Sigmoid colon (tissue), 4 donors: Measurements from ENCODE around the gene TOMM7.

Source experiments
- CTCF ChIP-seq, 4 experiments: fragments of 450-650 bp in 3 of 4; fragments of 200-600 bp in 1 of 4; IDR thresholded peaks; one replicate each; pipeline ENCODE4 v1.5.1; 2016 to 2019; ENCODE audit warnings: antibody characterized with exemption in 4 of 4, mild to moderate bottlenecking in 3 of 4, moderate library complexity in 2 of 4
- POLR2A ChIP-seq, 2 donors: fragments of 450-650 bp; IDR thresholded peaks; one replicate each; pipeline ENCODE4 v1.6.1; 2016; ENCODE audit warnings: antibody characterized with exemption in 2 of 2, mild to moderate bottlenecking in 2 of 2, moderate library complexity in 2 of 2
- POLR2AphosphoS5 ChIP-seq, 4 donors: sonication (generic); formaldehyde crosslinking; IDR thresholded peaks; one replicate each; pipeline ENCODE4 v1.6.1; 2017; ENCODE audit warnings: antibody characterized with exemption in 4 of 4

GRCh38 chr7:22856416-22856815 lies 33.8 kb upstream of the TOMM7 start:
- TF ChIP-seq POLR2A (IDR thresholded peaks at IDR 0.05) (no peak), CTCF (IDR thresholded peaks at IDR 0.05) (no peak), POLR2AphosphoS5 (IDR thresholded peaks at IDR 0.05) (no peak)
